ENCODE measurements around the gene CDK14. TPM values are rescaled to one million over a fixed set of nuclear protein-coding genes. Genes with fewer than 3 reads are reported as not detected.

CDK14 gene
- total and polyA plus RNA-seq, 10 of the 15 experiments (the other 5 are each of a cell fraction or from before 2014, with no cell fraction given) = 6.5 to 61.3 (median 24.2) TPM

DNA sequence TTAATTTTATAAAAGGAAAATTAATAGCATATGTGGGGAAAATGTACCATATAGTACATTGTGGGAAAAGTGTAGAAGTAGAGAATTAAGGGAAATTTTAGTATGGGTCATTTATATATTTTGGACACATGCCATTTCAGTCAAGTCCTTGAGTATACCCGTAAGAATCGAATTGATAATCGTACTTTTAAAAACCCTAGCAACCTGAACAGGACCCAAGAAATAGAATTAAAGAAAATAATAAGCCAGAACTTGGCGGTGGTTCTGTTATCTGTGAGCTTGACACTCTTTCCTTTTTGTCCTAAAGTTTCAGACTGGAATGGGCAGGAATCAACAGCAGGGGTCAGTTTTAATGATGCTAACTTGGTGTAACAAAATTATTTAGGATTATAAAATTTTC lies 221.0 kb downstream of the CDK14 start:
- intact Hi-C loops (cut with micrococcal nuclease; ENCODE audit: unreplicated experiment) = loop anchor here (2.0 to 5.0 kb wide), 2 partner anchors 90 to 108 kb away; no protein-coding TSS in a partner anchor
- H3K79me2 ChIP-seq (ENCODE audit: control insufficient read depth, insufficient read depth, low read length) = no peaks in the 10 kb centered on the region
- ChIA-PET SMC1A (ENCODE audit: uncharacterized antibody, unreplicated experiment) (interaction anchor here (0.9 to 4.2 kb wide), 19 partner anchors 9 to 217 kb away, joined by 3 to 20 read pairs (median 4); no protein-coding TSS in a partner anchor), CTCF (interaction anchor here (1.0 to 2.0 kb wide), 8 partner anchors 9 to 115 kb away, joined by 3 to 13 read pairs (median 4); no protein-coding TSS in a partner anchor), RAD21 (ENCODE audit: unreplicated experiment) (interaction anchor here (0.6 to 2.6 kb wide), 7 partner anchors 36 to 108 kb away, joined by 3 to 16 read pairs (median 4); no protein-coding TSS in a partner anchor), POLR2A (interaction anchor here (1.0 kb wide), 1 partner anchor 8 kb away, joined by 3 read pairs; no protein-coding TSS in a partner anchor)
- H3K4me2 ChIP-seq (ENCODE audit: control insufficient read depth, insufficient read depth) = no peak overlapping the region
- FAIRE-seq (no peak), DNase-seq (ENCODE audit: low read depth, low spot score) (no peak), ATAC-seq (peak; percentile 13)
- peak overlapping the region; percentile 6; the same call in 1 of the 2 replicates for H3K27ac ChIP-seq (ENCODE audit: control insufficient read depth, insufficient read depth)
- no peak overlapping the region for H3K9ac ChIP-seq (ENCODE audit: control insufficient read depth, insufficient read depth, low read length)
- no TSS peak for BruUV-seq (replicated peaks)
- no peak for TF ChIP-seq POLR2AphosphoS2 (IDR thresholded peaks at IDR 0.05; ENCODE audit: low read depth, low read length)
- no peak for TF ChIP-seq ZNF207 (IDR thresholded peaks at IDR 0.05; ENCODE audit: borderline replicate concordance)
- no peak for TF ChIP-seq MEF2A (IDR thresholded peaks at IDR 0.05; ENCODE audit: insufficient read depth, low read depth, low read length)
- no peak; the same call in 1 of the 2 replicates for TF ChIP-seq NBN (IDR thresholded peaks at IDR 0.05)
- TF ChIP-seq JUND (IDR thresholded peaks at IDR 0.05; ENCODE audit: low read depth, low read length) = no peak
- no peak for TF ChIP-seq TCF3 (IDR thresholded peaks at IDR 0.05; ENCODE audit: borderline replicate concordance, insufficient read depth, low read depth, low read length)
- TF ChIP-seq, protein P1, sequence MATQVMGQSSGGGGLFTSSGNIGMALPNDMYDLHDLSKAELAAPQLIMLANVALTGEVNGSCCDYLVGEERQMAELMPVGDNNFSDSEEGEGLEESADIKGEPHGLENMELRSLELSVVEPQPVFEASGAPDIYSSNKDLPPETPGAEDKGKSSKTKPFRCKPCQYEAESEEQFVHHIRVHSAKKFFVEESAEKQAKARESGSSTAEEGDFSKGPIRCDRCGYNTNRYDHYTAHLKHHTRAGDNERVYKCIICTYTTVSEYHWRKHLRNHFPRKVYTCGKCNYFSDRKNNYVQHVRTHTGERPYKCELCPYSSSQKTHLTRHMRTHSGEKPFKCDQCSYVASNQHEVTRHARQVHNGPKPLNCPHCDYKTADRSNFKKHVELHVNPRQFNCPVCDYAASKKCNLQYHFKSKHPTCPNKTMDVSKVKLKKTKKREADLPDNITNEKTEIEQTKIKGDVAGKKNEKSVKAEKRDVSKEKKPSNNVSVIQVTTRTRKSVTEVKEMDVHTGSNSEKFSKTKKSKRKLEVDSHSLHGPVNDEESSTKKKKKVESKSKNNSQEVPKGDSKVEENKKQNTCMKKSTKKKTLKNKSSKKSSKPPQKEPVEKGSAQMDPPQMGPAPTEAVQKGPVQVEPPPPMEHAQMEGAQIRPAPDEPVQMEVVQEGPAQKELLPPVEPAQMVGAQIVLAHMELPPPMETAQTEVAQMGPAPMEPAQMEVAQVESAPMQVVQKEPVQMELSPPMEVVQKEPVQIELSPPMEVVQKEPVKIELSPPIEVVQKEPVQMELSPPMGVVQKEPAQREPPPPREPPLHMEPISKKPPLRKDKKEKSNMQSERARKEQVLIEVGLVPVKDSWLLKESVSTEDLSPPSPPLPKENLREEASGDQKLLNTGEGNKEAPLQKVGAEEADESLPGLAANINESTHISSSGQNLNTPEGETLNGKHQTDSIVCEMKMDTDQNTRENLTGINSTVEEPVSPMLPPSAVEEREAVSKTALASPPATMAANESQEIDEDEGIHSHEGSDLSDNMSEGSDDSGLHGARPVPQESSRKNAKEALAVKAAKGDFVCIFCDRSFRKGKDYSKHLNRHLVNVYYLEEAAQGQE (IDR thresholded peaks at IDR 0.05; ENCODE audit: low read depth, low read length) = no peak
- TF ChIP-seq EP300 (IDR thresholded peaks at IDR 0.05; ENCODE audit: borderline replicate concordance in 1 of 2, control insufficient read depth in 1 of 2, low read depth in 2 of 2, low read length in 2 of 2) = no peak
- no peak for TF ChIP-seq ZNF384 (IDR thresholded peaks at IDR 0.05; ENCODE audit: borderline replicate concordance, low read depth, low read length)
- H3K4me3 ChIP-seq = no peak overlapping the region
- no peaks in the 10 kb centered on the region for H4K20me1 ChIP-seq (ENCODE audit: control insufficient read depth, insufficient read depth)
- no peak overlapping the region for H2AFZ ChIP-seq (ENCODE audit: control insufficient read depth, low read depth, low read length)
- H3K36me3 ChIP-seq (ENCODE audit: control insufficient read depth in 2 of 2, insufficient read depth in 2 of 2, low read length in 1 of 2) = no peaks in the 10 kb centered on the region
- H3K4me1 ChIP-seq (ENCODE audit: control insufficient read depth, insufficient read depth, low read length) = 0 out of 2 replicates have a peak, but pooled peaks cover 4% of the 10 kb centered on the region
- 48% methylated on average over 4 of the region's 4 CpGs for WGBS (ENCODE audit: insufficient coverage, insufficient replicate concordance, low lambda C conversion rate, missing lambda C conversion rate)
- H3K27me3 ChIP-seq (replicated peaks in 1 of 2; ENCODE audit: control insufficient read depth in 2 of 2, insufficient read depth in 2 of 2, low read length in 1 of 2) = no peaks in the 10 kb centered on the region
- in situ Hi-C loops (cut with MboI) = no loop called here
- no peaks in the 10 kb centered on the region; the same call in 1 of the 3 replicates for H3K9me3 ChIP-seq (replicated peaks; ENCODE audit: control insufficient read depth, insufficient read depth, low read length)

All from GM12878 (cell line).